NCI-H2196 (cell line): ENCODE measurements around the gene ANKS1B.

Source experiments
- DNase-seq: peaks from one replicate; lab custom pipeline; 2025; ENCODE audit not compliant: unreplicated experiment; lab: John Stamatoyannopoulos, UW

The ANKS1B gene

DNA sequence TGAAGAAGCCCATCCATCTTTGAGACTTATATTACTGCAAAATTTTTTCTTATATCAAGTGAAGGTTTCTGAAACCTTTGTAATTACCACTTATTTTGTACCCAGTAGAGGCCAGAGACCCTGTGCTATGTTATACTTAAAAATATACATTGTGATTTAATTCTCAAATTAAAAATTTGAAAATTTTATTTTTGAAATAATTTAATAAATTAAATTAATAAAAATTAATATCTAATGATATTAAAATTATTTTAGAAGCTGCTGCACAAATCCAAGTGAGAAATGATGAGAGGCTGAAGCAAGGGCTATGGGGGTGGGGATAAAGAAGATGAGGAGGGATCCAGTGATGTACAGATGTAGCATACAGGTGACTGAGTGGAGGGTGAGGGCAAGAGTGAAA, 1080.9 kb downstream of the ANKS1B start:
- no peak for DNase-seq

- no peak for DNase-seq
Measured at GRCh38 chr12:98901189-98901588, 1083.5 kb downstream of the ANKS1B start.

DNA sequence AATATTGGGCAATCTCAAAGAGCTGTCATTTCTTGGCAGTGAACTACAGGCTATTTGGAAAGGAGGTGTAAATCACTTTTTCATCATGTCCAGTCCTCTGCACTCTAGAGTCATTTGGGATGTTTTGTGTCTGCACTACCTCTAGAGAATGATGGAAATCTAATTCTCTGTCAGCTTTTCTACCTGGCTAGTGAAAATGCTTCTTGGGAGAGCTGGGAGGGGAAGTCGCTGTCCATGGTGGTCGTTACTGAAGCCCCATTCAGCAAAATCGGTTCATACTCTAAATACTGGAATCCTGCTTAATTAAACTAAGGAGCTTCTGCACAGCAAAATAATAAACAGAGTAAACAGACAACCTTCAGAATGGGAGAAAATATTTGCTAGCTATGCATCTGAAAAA, 1087.8 kb downstream of the ANKS1B start:
- no peak for DNase-seq

GRCh38 chr12:98895086-98895651, 1089.6 kb downstream of the ANKS1B start:
- peak; percentile 11 for DNase-seq

GRCh38 chr12:98894412-98895085, 1090.2 kb downstream of the ANKS1B start:
- DNase-seq: no peak

DNA sequence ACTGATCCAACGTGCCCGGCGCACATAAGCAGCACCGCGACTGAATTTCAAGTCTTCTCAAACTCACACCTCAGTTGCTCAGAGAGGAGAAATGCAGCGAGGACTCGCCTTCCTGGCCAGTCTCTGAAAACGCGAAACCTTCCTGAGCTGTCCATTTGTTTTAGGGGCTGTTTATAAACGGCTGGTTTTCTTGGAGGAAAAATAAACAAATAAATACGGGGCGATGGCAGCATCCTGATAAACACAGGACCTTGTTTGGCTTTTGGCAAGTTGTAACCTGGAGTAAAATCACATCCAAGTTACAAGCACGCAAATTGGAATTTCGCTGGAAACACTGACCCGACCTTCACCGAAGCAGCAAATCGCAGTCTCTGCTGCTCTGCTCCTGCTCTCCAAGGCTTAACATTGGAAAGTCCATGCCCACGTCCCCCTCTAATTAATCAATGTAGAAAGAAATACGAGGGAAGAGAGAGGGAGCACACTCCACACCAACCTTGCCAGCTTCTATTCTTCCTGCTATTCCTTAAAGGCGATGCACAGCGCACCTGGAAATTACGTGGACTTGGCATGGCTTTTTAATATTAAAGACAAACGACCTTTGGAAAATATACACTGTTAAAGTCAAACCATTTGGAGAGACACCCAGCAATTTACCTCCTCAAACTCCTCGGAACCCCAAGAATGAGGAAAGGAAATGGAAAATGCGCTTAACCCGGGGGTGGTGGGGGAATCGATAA, 1090.9 kb downstream of the ANKS1B start:
- DNase-seq: no peak

DNA sequence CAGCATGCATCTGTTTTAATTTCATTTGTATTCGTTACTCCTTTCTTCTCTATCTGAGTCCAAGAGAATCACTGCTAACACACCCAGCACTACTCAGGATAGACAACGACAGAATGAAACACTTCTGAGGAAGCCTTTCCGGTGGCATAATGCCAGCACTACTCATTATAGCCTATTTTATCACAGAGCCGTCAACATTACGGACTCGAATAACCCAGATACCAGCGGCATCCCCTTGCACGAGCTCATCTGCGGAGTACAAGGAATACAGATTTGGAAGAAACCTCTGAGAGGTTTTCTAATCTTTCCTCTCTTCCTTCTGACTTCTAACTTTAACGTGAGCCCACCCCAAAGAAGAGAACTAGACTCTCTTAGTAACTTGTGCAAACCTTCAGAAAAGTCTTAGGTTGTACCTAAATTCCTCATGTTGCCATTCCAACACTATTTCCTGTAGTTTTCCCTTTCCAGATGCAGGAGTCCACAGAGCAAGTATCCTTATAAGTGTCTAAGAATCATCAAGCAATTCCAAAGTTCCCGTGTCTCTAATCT, 1091.5 kb downstream of the ANKS1B start:
- no peak for DNase-seq

- DNase-seq: no peak
Measured at GRCh38 chr12:98885778-98886177, 1099.0 kb downstream of the ANKS1B start.

- no peak for DNase-seq
Measured at GRCh38 chr12:98883231-98883630, 1101.5 kb downstream of the ANKS1B start.

GRCh38 chr12:98882526-98882925, 1102.2 kb downstream of the ANKS1B start:
- no peak for DNase-seq

GRCh38 chr12:98873776-98874175, 1111.0 kb downstream of the ANKS1B start:
- DNase-seq: no peak

DNA sequence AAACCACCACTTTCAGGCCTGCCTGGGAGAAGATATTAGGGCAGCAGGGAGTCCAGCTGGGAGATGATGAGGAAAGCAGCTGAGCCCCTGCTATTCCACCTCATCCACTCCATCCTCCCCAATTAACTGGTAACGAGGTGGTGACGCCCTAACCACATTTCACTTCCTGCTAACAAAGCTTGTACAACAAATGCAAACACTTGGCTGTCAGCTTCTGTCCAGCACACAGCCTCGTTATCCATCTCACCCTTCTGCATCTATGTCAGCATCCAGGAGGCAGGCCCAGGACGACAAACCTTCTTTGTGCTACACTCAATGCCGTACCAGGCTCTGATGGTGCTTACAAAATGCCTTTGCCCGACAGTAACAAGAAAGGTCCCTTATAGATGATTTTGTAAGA, 1114.2 kb downstream of the ANKS1B start:
- DNase-seq: peak; percentile 14

DNA sequence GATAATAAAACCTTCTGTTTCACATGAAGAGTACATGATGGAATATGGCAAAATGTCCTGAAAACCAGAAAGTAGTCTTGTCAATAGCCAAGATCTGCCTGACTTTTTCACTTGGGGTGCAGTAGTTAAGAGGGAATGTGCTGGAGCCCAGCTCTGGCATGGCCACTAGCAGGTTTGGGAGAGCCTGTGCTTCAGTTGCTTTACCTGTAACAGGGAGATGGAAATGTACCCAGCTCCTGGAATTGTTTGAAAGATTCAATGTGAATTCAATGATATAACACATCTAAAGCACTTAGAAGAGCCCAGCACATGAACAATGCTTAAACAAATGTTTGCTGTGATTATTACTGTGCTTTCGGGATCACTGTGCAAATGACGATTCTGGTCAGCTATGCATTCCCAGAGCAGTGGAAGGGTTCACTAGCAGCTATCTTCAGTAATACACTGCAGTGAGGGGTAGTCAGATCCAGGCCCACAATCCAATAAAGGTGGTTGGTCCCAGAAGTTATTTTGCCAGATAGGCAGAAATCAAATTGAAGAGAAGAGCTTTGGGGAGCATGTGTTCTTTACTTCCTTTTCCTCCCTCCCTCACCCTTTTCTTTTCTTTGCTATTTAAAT, 1114.7 kb downstream of the ANKS1B start:
- no peak for DNase-seq

GRCh38 chr12:98868538-98868937, 1116.2 kb downstream of the ANKS1B start:
- DNase-seq: no peak

DNA sequence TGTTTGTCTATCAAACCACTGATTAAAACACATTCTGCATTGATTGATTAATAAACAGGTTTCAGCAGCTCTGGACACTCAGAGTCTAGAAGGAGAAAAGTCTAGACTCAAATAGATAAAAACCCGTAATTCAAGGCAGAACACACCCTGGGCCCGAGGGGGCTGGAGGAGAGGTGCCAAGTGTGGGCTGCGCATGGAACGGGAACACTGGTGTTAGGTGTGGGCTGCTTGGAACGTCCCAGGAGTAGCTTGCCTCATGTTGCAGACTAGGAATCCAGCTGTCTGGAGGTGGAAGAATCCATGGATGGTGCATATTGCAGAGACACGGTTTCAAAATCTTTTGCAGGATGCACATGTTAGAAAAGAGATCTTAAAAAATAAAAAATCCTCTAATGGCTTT, 1116.7 kb downstream of the ANKS1B start:
- no peak for DNase-seq

GRCh38 chr12:98864363-98864762, 1120.4 kb downstream of the ANKS1B start:
- no peak for DNase-seq

GRCh38 chr12:98863167-98863566, 1121.6 kb downstream of the ANKS1B start:
- DNase-seq: no peak

DNA sequence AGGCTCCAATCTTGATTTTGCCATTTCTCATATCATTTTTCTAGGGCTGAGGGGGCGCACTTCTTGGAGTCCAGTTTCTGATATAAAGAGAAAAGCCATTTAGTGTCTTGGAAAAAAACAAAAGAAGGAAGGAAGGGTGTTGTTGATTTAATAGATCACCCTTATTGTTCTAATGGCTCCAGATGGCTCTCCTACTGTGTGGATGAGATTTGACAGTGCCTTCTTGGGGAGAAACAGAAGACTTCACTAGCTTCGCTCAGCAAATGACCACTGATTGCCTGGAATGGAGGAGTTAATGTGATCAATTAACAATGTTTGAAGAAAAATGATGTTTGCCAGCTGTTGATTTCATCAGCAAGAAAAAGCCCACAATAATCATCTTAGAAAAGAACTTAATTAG, 1123.5 kb downstream of the ANKS1B start:
- no peak for DNase-seq

DNA sequence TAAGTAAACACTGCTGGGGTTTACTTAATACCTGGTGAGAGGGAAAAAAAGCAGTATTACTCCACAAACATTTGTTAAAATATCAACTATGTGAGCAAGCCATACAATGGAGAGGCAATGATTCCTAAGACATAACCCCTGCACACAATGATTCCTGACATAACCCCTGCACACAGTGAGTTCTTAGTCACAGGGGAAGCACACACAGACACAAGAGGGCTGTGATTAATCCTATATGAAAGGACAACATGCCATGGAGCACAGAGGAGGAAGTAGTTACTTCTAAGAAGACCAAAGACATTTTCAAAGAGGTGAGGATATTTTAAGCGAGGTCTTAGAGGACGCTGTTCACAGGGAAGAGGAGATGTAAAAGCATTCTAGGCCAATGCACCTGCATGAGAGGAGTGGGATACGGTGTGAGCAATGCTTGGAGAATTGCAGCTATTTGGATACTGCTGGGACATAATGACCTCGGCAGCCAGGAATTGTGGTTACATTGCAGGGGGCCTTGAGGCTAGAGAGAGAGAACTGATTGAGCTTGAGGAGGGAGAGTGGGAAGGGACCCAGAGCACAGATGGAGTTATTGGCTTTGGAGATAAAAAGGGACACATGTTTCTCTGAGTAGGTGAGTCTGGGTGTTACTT, 1127.7 kb downstream of the ANKS1B start:
- DNase-seq: no peak

GRCh38 chr12:98852181-98852580, 1132.6 kb downstream of the ANKS1B start:
- DNase-seq: no peak

DNA sequence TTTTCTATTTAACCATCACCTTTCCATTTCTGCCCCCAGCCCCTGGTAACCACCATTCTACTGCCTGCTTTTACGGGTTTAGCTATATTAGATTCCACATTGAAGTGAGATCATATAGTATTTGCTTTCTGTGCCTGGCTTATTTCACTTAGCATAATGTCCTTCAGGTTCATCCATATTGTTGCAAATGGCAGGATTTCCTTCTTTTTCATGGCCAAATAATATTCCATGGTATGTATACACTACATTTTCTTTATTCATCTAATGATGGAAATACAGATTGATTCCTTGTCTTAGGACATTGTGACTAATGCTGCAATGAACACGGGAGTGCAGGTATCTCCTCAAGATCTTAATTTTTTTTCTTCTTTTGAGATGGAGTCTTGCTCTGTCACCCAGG, 1137.5 kb downstream of the ANKS1B start:
- no peak for DNase-seq
